A673 (cell line): ENCODE data around the gene SCO2. TPM values are rescaled to one million over a fixed set of nuclear protein-coding genes. Genes with fewer than 3 reads are reported as not detected.

ENCODE experiments used
- BruUV-seq: library from RNA; stranded (reverse); fragments of 400-500 nt; replicated peaks from 2 replicates; lab custom pipeline; 2021; lab: Mats Ljungman, UMichigan
- CTCF ChIA-PET: fragments of 300-600 bp; sonication (Branson Sonifier 250); formaldehyde crosslinking; loops from one replicate; lab custom pipeline; 2022; ENCODE audit warnings: antibody characterized with exemption; lab: Charles Lee
- POLR2A ChIA-PET: fragments of 300-600 bp; sonication (Branson Sonifier 250); formaldehyde crosslinking; loops from one replicate; lab custom pipeline; 2022; ENCODE audit warnings: antibody characterized with exemption; ENCODE audit not compliant: low non-redundant PET; lab: Charles Lee
- DNase-seq: peaks from one replicate; pipeline ENCODE4 v3.0.0-alpha.2; 2015; ENCODE audit warnings: low spot score
- H3K27ac ChIP-seq: fragments of 200-600 bp; sonication (generic); 2 replicates; pipeline ENCODE4 v1.5.1; 2016; ENCODE audit warnings: mixed run types, low read depth, mild to moderate bottlenecking, mixed read lengths, antibody characterized with exemption, low read length; ENCODE audit not compliant: poor library complexity, severe bottlenecking
- H3K27me3 ChIP-seq: fragments of 200-600 bp; sonication (generic); replicated peaks from 2 replicates; pipeline ENCODE4 v1.6.1; 2017; ENCODE audit warnings: mixed run types, low read depth, mild to moderate bottlenecking, mixed read lengths, antibody characterized with exemption, low read length; ENCODE audit not compliant: insufficient read depth, poor library complexity
- H3K36me3 ChIP-seq: fragments of 200-600 bp; sonication (generic); 2 replicates; pipeline ENCODE4 v1.6.1; 2016; ENCODE audit warnings: mixed run types, mild to moderate bottlenecking, mixed read lengths, antibody characterized with exemption, low read length; ENCODE audit not compliant: insufficient read depth, poor library complexity, severe bottlenecking
- H3K4me1 ChIP-seq: fragments of 200-600 bp; sonication (generic); 2 replicates; pipeline ENCODE4 v1.6.1; 2017; ENCODE audit warnings: mixed run types, mild to moderate bottlenecking, mixed read lengths, antibody characterized with exemption, low read length; ENCODE audit not compliant: insufficient read depth, poor library complexity, severe bottlenecking
- H3K4me3 ChIP-seq: fragments of 200-600 bp; sonication (generic); 2 replicates; pipeline ENCODE4 v1.5.1; 2016; ENCODE audit warnings: low read depth, mixed run types, mild to moderate bottlenecking, mixed read lengths, low read length; ENCODE audit not compliant: poor library complexity, severe bottlenecking
- H3K9me3 ChIP-seq: fragments of 200-600 bp; sonication (generic); 2 replicates; pipeline ENCODE4 v1.6.1; 2016; ENCODE audit warnings: mixed run types, low read depth, mild to moderate bottlenecking, mixed read lengths, antibody characterized with exemption, low read length; ENCODE audit not compliant: poor library complexity, severe bottlenecking
- CTCF ChIP-seq: fragments of 300-800, 200-600 bp; sonication (generic); conservative IDR thresholded peaks from 2 replicates; pipeline ENCODE4 v1.5.1; 2017; ENCODE audit warnings: low read depth, mild to moderate bottlenecking, antibody characterized with exemption, low read length, moderate library complexity, mixed read lengths
- EZH2 ChIP-seq: fragments of 200-600 bp; sonication (generic); IDR thresholded peaks from 2 replicates; pipeline ENCODE4 v1.6.1; 2017; ENCODE audit warnings: borderline replicate concordance, low read depth, mild to moderate bottlenecking, mixed read lengths, antibody characterized with exemption, low read length; ENCODE audit not compliant: poor library complexity, severe bottlenecking
- intact Hi-C: fragments of 100-400 bp; cut with micrococcal nuclease; formaldehyde crosslinking; loops from one replicate; pipeline ENCODE4 v1.10.0; 2022; ENCODE audit not compliant: unreplicated experiment
- total RNA-seq: library from RNA; stranded (reverse); gene quantifications from 2 replicates; pipeline ENCODE4 v1.2.3, GENCODE V29; 2021

SCO2 gene
- total RNA-seq, 1 experiment from 2014 or later, result 5.4 TPM

- peak; percentile 93 for TF ChIP-seq CTCF
- TF ChIP-seq EZH2, result no peak
- Histone ChIP-seq H3K36me3 (no peaks in the 10 kb centered on the region), H3K4me1 (no peaks in the 10 kb centered on the region), H3K27ac (peak within 1 kb of the TSS; percentile 2), H3K9me3 (no peaks in the 10 kb centered on the region), H3K27me3 (no peaks in the 10 kb centered on the region), H3K4me3 (peak within 1 kb of the TSS; percentile 52)
- ChIA-PET POLR2A (no interaction called here), CTCF (interaction anchor here (0.6 to 1.1 kb wide), 4 partner anchors 17 to 332 kb away, joined by 4 to 6 read pairs (median 5); partner anchors contain the start of genes KLHDC7B, NCAPH2 and SCO2)
- intact Hi-C loops, result no loop called here
- DNase-seq, result peak; percentile 97
- BruUV-seq, result no TSS peak
Observed at GRCh38 chr22:50562523-50563412, 37.4 kb upstream of the SCO2 start, which contains the start of gene SYCE3. Gene SYCE3, minus strand, starts transcription at chr22:50562919. Its CDS starts 6,514 bp downstream, at chr22:50556405.

GRCh38 chr22:50561401-50562358 is 36.3 kb upstream of the SCO2 start:
- no peak for DNase-seq
- H3K4me3 ChIP-seq, result no peak overlapping the region
- CTCF ChIA-PET, result no interaction called here
- H3K27me3 ChIP-seq, result no peaks in the 10 kb centered on the region
- no TSS peak for BruUV-seq
- no peaks in the 10 kb centered on the region for H3K4me1 ChIP-seq
- intact Hi-C loops, result no loop called here
- no peaks in the 10 kb centered on the region for H3K36me3 ChIP-seq
- TF ChIP-seq EZH2 (no peak), CTCF (no peak)
- no peak overlapping the region for H3K27ac ChIP-seq
- H3K9me3 ChIP-seq, result no peaks in the 10 kb centered on the region
- POLR2A ChIA-PET, result no interaction called here

GRCh38 chr22:50560034-50560433 is 34.6 kb upstream of the SCO2 start:
- CTCF ChIA-PET, result no interaction called here
- no peak for TF ChIP-seq EZH2

More at GRCh38 chr22:50560034-50560433, 34.6 kb upstream of the SCO2 start:
- POLR2A ChIA-PET, result no interaction called here
- no peak overlapping the region for H3K27ac ChIP-seq
- no peaks in the 10 kb centered on the region for H3K36me3 ChIP-seq
- H3K4me3 ChIP-seq, result no peak overlapping the region
- intact Hi-C loops, result no loop called here
- H3K9me3 ChIP-seq, result no peaks in the 10 kb centered on the region
- no peaks in the 10 kb centered on the region for H3K4me1 ChIP-seq
- DNase-seq, result no peak
- BruUV-seq, result no TSS peak
- no peaks in the 10 kb centered on the region for H3K27me3 ChIP-seq
